ENCODE results near the gene TRMO. TPM values are rescaled to one million over a fixed set of nuclear protein-coding genes. Genes with fewer than 3 reads are reported as not detected.

The TRMO gene
- total RNA-seq, 4 donors from 2014 or later: 16.0 to 41.1 (median 20.7) TPM

GRCh38 chr9:97906236-97906831 is 16.0 kb downstream of the TRMO start:
- intact Hi-C loops (cut with DNase I): no loop called here
- Histone ChIP-seq H3K27me3 (no peaks in the 10 kb centered on the region), H3K27ac (peak overlapping the region; percentile 8 to 52 (median 46)), H3K9me3 (no peaks in the 10 kb centered on the region), H3K4me1 (peaks cover 0 to 59% (median 7%) of the 10 kb centered on the region in 3 donors), H3K36me3 (peaks cover 13 to 84% (median 14%) of the 10 kb centered on the region in 3 donors), H3K4me3 (no peak overlapping the region)
- DNase-seq: no peak
- TF ChIP-seq CTCF (IDR thresholded peaks at IDR 0.05) (no peak), POLR2A (IDR thresholded peaks at IDR 0.05) (no peak)
- WGBS, 2 donors: 75 to 79% methylated on average over 12 of the region's 12 CpGs

GRCh38 chr9:97905228-97905627 is 17.1 kb downstream of the TRMO start:
- H3K4me3 ChIP-seq: no peak overlapping the region
- WGBS, 2 donors: 57 to 86% methylated on average over 2 of the region's 2 CpGs
- intact Hi-C loops (cut with DNase I): no loop called here
- no peak for DNase-seq
- H3K27ac ChIP-seq: peak overlapping the region in 1 of 4 donors; percentile 43
- H3K27me3 ChIP-seq: no peaks in the 10 kb centered on the region
- H3K36me3 ChIP-seq: peaks cover 8 to 75% (median 12%) of the 10 kb centered on the region in 3 donors
- no peaks in the 10 kb centered on the region for H3K9me3 ChIP-seq
- no peak for TF ChIP-seq CTCF (IDR thresholded peaks at IDR 0.05)
- TF ChIP-seq POLR2A (IDR thresholded peaks at IDR 0.05): no peak
- peaks cover 0 to 59% (median 7%) of the 10 kb centered on the region in 3 donors for H3K4me1 ChIP-seq

- no peak overlapping the region for H3K27ac ChIP-seq
- intact Hi-C loops (cut with DNase I): loop anchor here (5.0 kb wide), 1 partner anchor 192 kb away; no protein-coding TSS in a partner anchor
- no peaks in the 10 kb centered on the region for H3K27me3 ChIP-seq
These were observed 17.6 kb downstream of the TRMO start for GRCh38 chr9:97904725-97905124.

GRCh38 chr9:97903177-97903576 is 19.1 kb downstream of the TRMO start:
- H3K27me3 ChIP-seq: no peaks in the 10 kb centered on the region
- intact Hi-C loops (cut with DNase I): loop anchor here (5.0 kb wide), 1 partner anchor 191 kb away; no protein-coding TSS in a partner anchor
- 53 to 55% methylated on average over 1 of the region's 1 CpG for WGBS, 2 donors
- peaks cover 0 to 45% (median 7%) of the 10 kb centered on the region in 3 donors for H3K4me1 ChIP-seq
- peaks cover 0 to 69% (median 0%) of the 10 kb centered on the region in 3 donors for H3K36me3 ChIP-seq
- TF ChIP-seq CTCF (IDR thresholded peaks at IDR 0.05) (no peak), POLR2A (IDR thresholded peaks at IDR 0.05) (no peak)
- DNase-seq: no peak
- H3K27ac ChIP-seq: no peak overlapping the region
- H3K4me3 ChIP-seq: no peak overlapping the region
- no peaks in the 10 kb centered on the region for H3K9me3 ChIP-seq

More at GRCh38 chr9:97904725-97905124, 17.6 kb downstream of the TRMO start:
- Histone ChIP-seq H3K9me3 (no peaks in the 10 kb centered on the region), H3K4me3 (no peak overlapping the region), H3K4me1 (peaks cover 0 to 58% (median 7%) of the 10 kb centered on the region in 3 donors), H3K36me3 (peaks cover 3 to 75% (median 7%) of the 10 kb centered on the region in 3 donors)
- no peak for DNase-seq
- no peak for TF ChIP-seq POLR2A (IDR thresholded peaks at IDR 0.05)
- no peak for TF ChIP-seq CTCF (IDR thresholded peaks at IDR 0.05)
- WGBS, 2 donors: 89 to 92% methylated on average over 9 of the region's 9 CpGs

GRCh38 chr9:97900738-97901565 is 21.3 kb downstream of the TRMO start:
- Histone ChIP-seq H3K36me3 (peaks cover 0 to 65% (median 0%) of the 10 kb centered on the region in 3 donors), H3K4me3 (no peak overlapping the region), H3K4me1 (peaks cover 0 to 23% (median 3%) of the 10 kb centered on the region in 3 donors), H3K27me3 (no peaks in the 10 kb centered on the region), H3K9me3 (no peaks in the 10 kb centered on the region), H3K27ac (peak overlapping the region in 1 of 4 donors; percentile 22)
- intact Hi-C loops (cut with DNase I): loop anchor here (5.0 kb wide), 1 partner anchor 189 kb away; no protein-coding TSS in a partner anchor
- TF ChIP-seq CTCF (IDR thresholded peaks at IDR 0.05): peak; percentile 54 to 83 (median 72)
- no peak for TF ChIP-seq POLR2A (IDR thresholded peaks at IDR 0.05)
- no peak for DNase-seq
- WGBS, 2 donors: 27 to 30% methylated on average over 5 of the region's 5 CpGs
